LNCaP clone FGC (cell line): ENCODE measurements around the gene FUS.

Experiments used
- DNase-seq: peaks from one replicate; pipeline ENCODE4 v3.0.0-alpha.2; 2011; ENCODE audit warnings: low read depth
- H3K4me3 ChIP-seq: 2 replicates; pipeline ENCODE4 v1.5.1; 2011; ENCODE audit warnings: mild to moderate bottlenecking, low read depth, low read length, control low read depth
- CTCF ChIP-seq: IDR thresholded peaks from 2 replicates; pipeline ENCODE4 v1.5.1; 2012; ENCODE audit warnings: mild to moderate bottlenecking; ENCODE audit not compliant: control insufficient read depth, insufficient read depth; ENCODE audit errors: extremely low read depth

Gene FUS

GRCh38 chr16:31179747-31180459, at the start of gene FUS:
TSS of gene FUS (plus strand) at chr16:31180139. CDS start at chr16:31180215, 76 bp downstream.
- no peak for TF ChIP-seq CTCF
- peak; percentile 64 for DNase-seq
- H3K4me3 ChIP-seq = peak within 1 kb of the TSS; percentile 94

- H3K4me3 ChIP-seq = no peak overlapping the region
- no peak for DNase-seq
- TF ChIP-seq CTCF = no peak
These were observed 49.5 kb upstream of the FUS start for GRCh38 chr16:31130336-31130891.

GRCh38 chr16:31130899-31131298, 49.0 kb upstream of the FUS start:
- TF ChIP-seq CTCF = no peak
- H3K4me3 ChIP-seq = no peak overlapping the region
- DNase-seq = peak; percentile 92

- no peak for TF ChIP-seq CTCF
- no peak overlapping the region for H3K4me3 ChIP-seq
- no peak for DNase-seq
These were observed 48.5 kb upstream of the FUS start for GRCh38 chr16:31131416-31131815.

- H3K4me3 ChIP-seq = no peak overlapping the region
- TF ChIP-seq CTCF = no peak
- no peak for DNase-seq
These were observed 48.1 kb upstream of the FUS start for GRCh38 chr16:31131841-31132271.

- DNase-seq = no peak
- no peak overlapping the region for H3K4me3 ChIP-seq
- TF ChIP-seq CTCF = no peak
These were observed 47.5 kb upstream of the FUS start for GRCh38 chr16:31132303-31132979.

GRCh38 chr16:31133046-31133501, 46.9 kb upstream of the FUS start:
- no peak overlapping the region for H3K4me3 ChIP-seq
- no peak for TF ChIP-seq CTCF
- no peak for DNase-seq
